Ovary (tissue), 3 donors: ENCODE data around the gene SOST.

Experiments used
- EP300 ChIP-seq: sonication (generic); formaldehyde crosslinking; IDR thresholded peaks from one replicate; pipeline ENCODE4 v1.6.1; 2017; ENCODE audit warnings: antibody characterized with exemption
- POLR2A ChIP-seq: fragments of 450-650 bp; IDR thresholded peaks from one replicate; pipeline ENCODE4 v1.6.1; 2017; ENCODE audit warnings: antibody characterized with exemption, mild to moderate bottlenecking, moderate library complexity
- TF ChIP-seq, protein P1 (sequence below), 3 donors: fragments of 450-650 bp in 2 of 3; fragments of 200-600 bp in 1 of 3; IDR thresholded peaks; one replicate each; pipeline versions ENCODE4 v1.5.1 to v1.8.0; 2016 to 2022; ENCODE audit warnings: antibody characterized with exemption in 3 of 3, mild to moderate bottlenecking in 1 of 3
- donor health status: DM: no; HTN: no; CAD: no.

GRCh38 chr17:43771463-43771862 is 12.9 kb upstream of the SOST start:
- TF ChIP-seq, protein P1, sequence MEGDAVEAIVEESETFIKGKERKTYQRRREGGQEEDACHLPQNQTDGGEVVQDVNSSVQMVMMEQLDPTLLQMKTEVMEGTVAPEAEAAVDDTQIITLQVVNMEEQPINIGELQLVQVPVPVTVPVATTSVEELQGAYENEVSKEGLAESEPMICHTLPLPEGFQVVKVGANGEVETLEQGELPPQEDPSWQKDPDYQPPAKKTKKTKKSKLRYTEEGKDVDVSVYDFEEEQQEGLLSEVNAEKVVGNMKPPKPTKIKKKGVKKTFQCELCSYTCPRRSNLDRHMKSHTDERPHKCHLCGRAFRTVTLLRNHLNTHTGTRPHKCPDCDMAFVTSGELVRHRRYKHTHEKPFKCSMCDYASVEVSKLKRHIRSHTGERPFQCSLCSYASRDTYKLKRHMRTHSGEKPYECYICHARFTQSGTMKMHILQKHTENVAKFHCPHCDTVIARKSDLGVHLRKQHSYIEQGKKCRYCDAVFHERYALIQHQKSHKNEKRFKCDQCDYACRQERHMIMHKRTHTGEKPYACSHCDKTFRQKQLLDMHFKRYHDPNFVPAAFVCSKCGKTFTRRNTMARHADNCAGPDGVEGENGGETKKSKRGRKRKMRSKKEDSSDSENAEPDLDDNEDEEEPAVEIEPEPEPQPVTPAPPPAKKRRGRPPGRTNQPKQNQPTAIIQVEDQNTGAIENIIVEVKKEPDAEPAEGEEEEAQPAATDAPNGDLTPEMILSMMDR (IDR thresholded peaks at IDR 0.05) = no peak
- TF ChIP-seq POLR2A (no peak), EP300 (no peak)
